Inferior parietal cortex (tissue), 1 donor: ENCODE results near the gene TPSG1.
"Not testable (repeated sequence)": the region's sequence is repeated elsewhere in the genome, so short reads cannot be mapped to it uniquely, and the experiment has no call there.

Source experiments
- DNase-seq: peaks from one replicate; pipeline ENCODE4 v3.0.0-alpha.2; 2016; ENCODE audit errors: extremely low spot score

TPSG1 gene

GRCh38 chr16:1230471-1231212 is 5.6 kb upstream of the TPSG1 start:
- not testable (repeated sequence) for DNase-seq

GRCh38 chr16:1230084-1230470 is 5.0 kb upstream of the TPSG1 start, which contains the start of gene TPSB2:
Gene TPSB2, minus strand, starts transcription at chr16:1230184. Its CDS starts 233 bp downstream, at chr16:1229951.
- DNase-seq, result not testable (repeated sequence)

GRCh38 chr16:1229476-1229875 is 4.4 kb upstream of the TPSG1 start:
- not testable (repeated sequence) for DNase-seq

GRCh38 chr16:1228227-1228626 is 3.2 kb upstream of the TPSG1 start:
- DNase-seq, result not testable (repeated sequence)

- DNase-seq, result not testable (repeated sequence)
These were observed 1.6 kb upstream of the TPSG1 start for GRCh38 chr16:1226692-1227091.

GRCh38 chr16:1225728-1226311 is 752 bp upstream of the TPSG1 start:
- not testable (repeated sequence) for DNase-seq

GRCh38 chr16:1224558-1224957 is 510 bp downstream of the TPSG1 start:
- DNase-seq, result no peak

GRCh38 chr16:1223355-1224214 is 1.5 kb downstream of the TPSG1 start:
- DNase-seq, result no peak

GRCh38 chr16:1222553-1223354 is 2.3 kb downstream of the TPSG1 start:
- no peak for DNase-seq

- DNase-seq, result peak; percentile 9
These were observed 3.2 kb downstream of the TPSG1 start for GRCh38 chr16:1221628-1222552.

- no peak for DNase-seq
These were observed 4.0 kb downstream of the TPSG1 start for GRCh38 chr16:1220841-1221627.

GRCh38 chr16:1220098-1220728 is 4.9 kb downstream of the TPSG1 start:
- DNase-seq, result no peak

- DNase-seq, result no peak
These were observed 6.0 kb downstream of the TPSG1 start for GRCh38 chr16:1218930-1219611.

- no peak for DNase-seq
These were observed 6.8 kb downstream of the TPSG1 start for GRCh38 chr16:1218061-1218929.

- no peak for DNase-seq
These were observed 7.5 kb downstream of the TPSG1 start for GRCh38 chr16:1217526-1217925.

GRCh38 chr16:1216681-1217400 is 8.2 kb downstream of the TPSG1 start:
- no peak for DNase-seq

- DNase-seq, result no peak
These were observed 8.8 kb downstream of the TPSG1 start for GRCh38 chr16:1216296-1216619.
